Middle frontal gyrus (tissue), 1 donor: ENCODE measurements around the gene PIP5K1B.

Experiments used
- DNase-seq: peaks from one replicate; pipeline ENCODE4 v3.0.0-alpha.2; 2015; ENCODE audit warnings: low spot score; ENCODE audit errors: extremely low spot score

The PIP5K1B gene

GRCh38 chr9:68851657-68852056 lies 146.6 kb downstream of the PIP5K1B start:
- no peak for DNase-seq

GRCh38 chr9:68852941-68853340 lies 147.9 kb downstream of the PIP5K1B start:
- DNase-seq, result no peak

GRCh38 chr9:68859347-68859746 lies 154.3 kb downstream of the PIP5K1B start:
- no peak for DNase-seq

GRCh38 chr9:68860419-68860818 lies 155.4 kb downstream of the PIP5K1B start:
- no peak for DNase-seq

- DNase-seq, result no peak
These were observed 156.4 kb downstream of the PIP5K1B start for GRCh38 chr9:68861436-68861835.

DNA sequence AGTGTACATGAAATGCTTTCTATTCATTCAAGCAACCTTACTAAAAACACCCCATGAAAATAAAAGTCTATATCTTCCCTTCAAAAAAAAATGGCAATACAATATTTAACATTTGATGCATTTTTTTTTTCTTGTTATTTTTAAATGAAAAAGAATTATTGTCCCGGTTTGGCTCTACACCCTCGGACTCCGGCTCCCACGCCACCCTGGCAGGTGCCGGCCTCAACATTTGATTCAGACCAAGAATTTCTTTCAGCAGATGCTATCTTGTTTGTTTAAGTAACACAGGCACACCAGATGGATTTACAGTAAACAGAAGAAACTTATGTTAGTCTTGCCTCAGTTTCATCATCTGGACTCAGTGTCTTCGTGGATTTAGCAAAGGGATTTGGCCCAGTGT lies 162.0 kb downstream of the PIP5K1B start:
- no peak for DNase-seq

DNA sequence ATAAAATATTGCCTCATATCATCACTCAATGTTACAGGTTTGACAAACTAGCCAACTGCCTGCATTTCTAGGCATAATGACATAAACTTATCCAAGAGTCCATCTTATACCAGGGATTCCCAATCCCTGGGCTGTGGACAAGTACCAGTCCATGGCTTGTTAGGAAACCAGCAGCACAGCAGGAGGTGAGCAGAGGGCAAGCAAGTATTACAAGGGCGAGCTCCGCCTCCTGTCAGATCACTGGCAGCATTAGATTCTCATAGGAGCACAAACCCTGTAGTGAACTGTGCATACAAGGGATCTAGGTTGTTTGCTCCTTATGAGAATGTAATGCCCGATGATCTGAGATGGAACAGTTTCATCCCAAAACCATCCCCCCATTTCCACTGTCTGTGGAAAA lies 164.0 kb downstream of the PIP5K1B start:
- DNase-seq, result no peak

GRCh38 chr9:68870086-68870485 lies 165.0 kb downstream of the PIP5K1B start:
- no peak for DNase-seq

GRCh38 chr9:68871236-68871635 lies 166.2 kb downstream of the PIP5K1B start:
- DNase-seq, result no peak

DNA sequence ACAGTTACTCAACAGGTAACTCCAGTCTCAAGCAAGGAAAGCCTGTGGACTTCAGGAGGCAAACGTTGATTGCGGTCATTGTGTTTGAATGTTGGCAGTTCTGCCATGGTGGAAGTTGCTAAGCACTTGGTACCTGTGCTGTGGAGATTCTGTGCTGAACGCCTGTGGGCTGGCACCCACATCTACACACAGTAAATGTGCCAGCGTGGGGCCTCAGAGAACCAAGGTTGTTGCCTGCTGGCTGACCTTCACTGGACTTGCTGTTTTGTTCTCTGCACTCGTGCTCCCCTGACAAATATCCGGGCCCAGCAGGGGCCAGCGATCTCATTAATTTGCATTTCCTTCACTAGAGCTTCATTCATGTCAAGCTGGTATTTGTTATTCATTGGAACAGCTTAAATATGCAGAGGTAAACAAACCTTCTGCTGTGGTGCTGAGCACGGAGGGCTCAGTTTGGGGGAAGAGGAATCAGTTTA lies 167.0 kb downstream of the PIP5K1B start:
- DNase-seq, result no peak

DNA sequence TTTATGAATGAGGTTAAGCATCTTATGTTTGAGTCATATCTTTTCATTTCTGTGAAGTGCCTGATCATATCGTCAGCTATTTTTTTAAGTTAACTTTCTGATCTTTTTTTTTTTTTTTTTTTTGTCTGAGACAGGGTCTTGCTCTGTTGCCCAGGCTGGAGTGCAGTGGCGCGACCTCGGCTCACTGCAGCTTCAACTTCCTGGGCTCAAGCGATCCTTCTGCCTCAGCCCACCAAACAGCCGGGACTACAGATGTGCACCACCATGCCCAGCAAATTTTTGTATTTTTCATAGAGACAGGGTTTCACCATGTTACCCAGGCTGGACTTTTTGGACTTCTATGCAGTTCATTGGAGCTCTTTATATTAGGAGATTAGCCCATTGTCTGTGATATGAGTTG lies 168.1 kb downstream of the PIP5K1B start:
- DNase-seq, result no peak

DNA sequence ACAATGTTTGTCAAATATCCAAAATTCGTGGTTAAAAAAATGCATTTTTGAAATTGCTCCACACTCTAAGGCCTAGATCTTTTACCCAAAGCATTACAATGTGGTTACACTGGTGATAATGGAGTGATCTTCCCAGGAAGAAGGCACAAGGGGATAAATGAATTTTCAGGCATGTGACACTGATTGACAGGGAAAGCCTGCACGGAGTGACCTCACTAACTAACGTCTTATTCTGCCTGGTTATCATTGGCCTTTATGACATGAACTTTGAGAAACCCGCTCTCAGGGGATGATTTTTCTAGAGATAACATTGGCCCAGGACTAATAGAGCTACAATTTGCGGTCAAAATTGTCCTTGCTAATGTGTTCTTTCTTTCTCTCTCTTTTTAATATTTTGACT lies 171.2 kb downstream of the PIP5K1B start:
- no peak for DNase-seq

DNA sequence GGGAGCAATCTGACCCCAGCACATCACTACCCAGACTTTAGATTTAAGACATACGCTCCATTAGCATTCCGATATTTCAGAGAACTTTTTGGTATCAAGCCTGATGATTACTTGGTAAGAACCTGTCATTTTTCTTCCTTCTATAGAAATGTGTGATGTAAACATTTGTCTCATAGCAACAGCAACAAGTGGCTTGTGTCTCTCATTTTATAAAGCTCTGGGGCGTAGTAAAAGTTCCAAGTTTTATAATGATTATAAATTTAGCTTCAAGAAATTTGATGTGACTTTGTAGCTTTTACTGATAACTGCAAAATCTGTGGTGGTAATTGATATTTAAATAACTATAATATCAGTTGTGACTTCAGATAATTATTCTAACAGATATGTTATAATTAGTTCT lies 171.6 kb downstream of the PIP5K1B start:
- DNase-seq, result no peak

- DNase-seq, result no peak
These were observed 172.2 kb downstream of the PIP5K1B start for GRCh38 chr9:68877219-68877618.

- DNase-seq, result no peak
These were observed 173.4 kb downstream of the PIP5K1B start for GRCh38 chr9:68878450-68878849.

DNA sequence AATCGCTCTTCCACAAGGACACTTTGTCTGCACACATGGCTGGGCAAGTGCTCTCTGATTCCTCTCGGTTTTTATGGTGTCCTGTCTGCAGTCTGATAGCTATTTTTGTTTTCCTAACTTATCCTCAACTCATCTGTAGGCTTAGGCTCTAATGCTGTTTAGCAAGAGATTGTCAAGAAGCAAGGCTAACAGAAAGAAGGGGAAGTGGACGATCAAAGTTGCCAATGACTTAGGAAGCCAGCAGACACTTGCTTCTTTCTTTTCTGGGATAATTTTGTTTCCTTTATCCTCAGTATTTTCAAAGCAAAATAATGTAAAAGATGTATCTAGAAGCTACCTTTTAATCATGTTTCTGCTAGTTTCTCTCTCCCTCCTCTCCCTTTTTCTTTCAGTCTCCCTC lies 178.2 kb downstream of the PIP5K1B start:
- no peak for DNase-seq

DNA sequence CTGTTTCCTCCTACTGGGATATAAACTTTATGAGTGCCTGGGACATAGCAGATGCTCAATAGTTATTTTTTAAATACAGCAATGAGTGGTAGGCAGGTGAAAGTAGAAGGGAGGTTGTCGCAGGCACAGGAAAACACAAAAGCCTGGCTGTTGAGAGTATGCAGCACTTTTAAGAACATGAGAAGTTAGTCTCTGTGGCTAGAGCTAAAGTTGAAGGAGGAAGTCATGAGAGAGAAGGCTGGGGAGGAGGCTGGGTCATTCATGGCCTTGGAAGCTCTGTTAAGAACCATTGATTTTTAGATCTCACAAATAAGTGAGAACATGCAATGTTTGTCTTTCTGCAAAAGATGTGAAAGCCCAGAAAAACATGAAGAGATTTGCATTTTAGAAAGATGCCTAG lies 182.2 kb downstream of the PIP5K1B start:
- DNase-seq, result no peak

DNA sequence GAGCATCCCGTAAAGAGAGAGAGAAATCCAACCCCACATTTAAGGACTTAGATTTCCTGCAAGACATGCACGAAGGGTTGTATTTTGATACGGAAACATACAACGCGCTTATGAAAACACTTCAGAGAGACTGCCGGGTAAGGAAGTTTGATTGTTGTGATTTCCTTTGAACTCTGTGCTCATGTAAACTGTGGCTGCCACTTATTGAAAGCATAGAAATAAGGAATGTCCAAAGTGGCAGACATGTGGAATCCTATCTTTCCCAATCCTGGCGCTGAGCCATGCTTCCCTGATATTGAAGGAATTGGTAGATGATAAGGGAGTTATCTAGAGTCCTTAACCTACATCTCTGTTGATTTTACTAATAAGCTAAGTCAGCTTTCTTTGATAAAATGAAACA lies 189.5 kb downstream of the PIP5K1B start:
- no peak for DNase-seq

- no peak for DNase-seq
These were observed 190.9 kb downstream of the PIP5K1B start for GRCh38 chr9:68895741-68896478.

DNA sequence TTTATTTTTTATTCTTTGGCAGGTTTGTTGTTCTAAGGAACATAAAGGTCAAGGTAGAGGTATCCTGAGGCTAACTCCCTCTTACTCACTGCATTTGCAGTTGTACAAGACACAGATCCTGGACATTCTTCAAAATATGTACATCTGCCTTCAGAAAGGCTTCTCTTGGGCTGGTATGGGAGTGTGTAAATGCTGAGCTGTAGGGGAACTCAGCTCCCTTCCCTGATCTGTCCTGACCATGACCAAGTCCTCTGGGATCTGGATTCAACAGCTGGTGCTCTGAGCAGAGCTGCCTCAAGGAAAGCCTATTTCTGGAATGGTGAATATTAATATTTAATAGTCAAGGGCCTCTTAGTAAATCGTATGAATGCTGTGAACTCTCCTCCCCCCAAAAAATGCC lies 191.4 kb downstream of the PIP5K1B start:
- no peak for DNase-seq

- no peak for DNase-seq
These were observed 192.6 kb downstream of the PIP5K1B start for GRCh38 chr9:68897577-68898145.

DNA sequence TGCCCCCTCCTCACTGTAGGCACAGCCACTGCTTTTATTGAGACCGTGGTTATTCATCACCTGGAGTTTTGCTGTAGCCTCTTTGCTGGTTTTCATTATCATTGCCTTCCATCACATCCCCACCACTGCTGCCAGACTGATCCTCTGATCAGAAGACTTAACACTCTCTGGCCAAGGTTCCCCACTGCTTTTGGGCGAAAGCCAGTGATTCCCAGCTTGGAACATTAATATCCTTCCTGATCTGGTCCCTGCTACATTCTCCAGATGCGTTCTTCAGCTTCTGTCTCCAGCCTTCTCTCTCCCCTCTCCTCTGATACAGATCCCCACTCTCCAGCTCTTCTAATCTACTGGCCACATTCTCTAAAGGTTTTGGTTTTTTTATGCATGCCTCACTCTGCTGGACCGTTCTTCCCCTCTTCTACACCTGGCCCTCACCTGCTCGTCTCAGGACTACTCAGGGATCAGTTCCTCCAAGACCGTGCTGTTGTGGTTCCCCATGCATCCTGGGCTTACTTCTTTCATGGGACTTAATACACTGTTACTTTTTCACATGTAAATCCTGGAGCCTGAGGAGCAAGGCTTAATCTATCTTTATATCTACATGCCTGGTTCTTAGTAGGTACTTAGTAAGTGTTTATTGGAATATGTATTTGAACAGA lies 193.9 kb downstream of the PIP5K1B start:
- DNase-seq, result no peak

DNA sequence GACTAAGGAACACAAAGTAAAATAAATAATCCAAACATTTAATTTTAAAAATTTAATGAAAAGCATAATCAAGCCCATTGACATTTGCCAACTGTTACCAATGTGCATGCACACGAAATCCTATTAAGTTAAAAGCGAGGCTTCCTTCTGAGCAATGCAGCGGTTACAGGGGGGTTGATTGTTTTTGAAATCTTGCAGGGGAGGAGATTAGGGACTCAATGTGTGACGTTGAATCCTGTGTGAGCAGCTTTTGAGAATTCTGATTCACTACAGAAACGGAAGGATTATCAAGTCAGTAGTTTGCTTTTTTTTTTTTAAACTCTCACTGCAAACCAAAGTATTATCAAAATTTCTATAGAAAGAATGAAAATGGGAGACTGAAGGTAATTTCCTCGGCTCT lies 199.4 kb downstream of the PIP5K1B start:
- DNase-seq, result no peak
